Adrenal gland (tissue), 5 donors: ENCODE measurements around the gene CELSR2.

Experiments used
- POLR2A ChIP-seq, 2 donors: fragments of 450-650 bp; IDR thresholded peaks; one replicate each; pipeline ENCODE4 v1.6.1; 2017; ENCODE audit warnings: antibody characterized with exemption in 2 of 2, mild to moderate bottlenecking in 2 of 2, moderate library complexity in 1 of 2
- TF ChIP-seq, protein P1 (sequence below), 6 experiments: fragments of 450-650 bp in 4 of 6; fragments of 200-600 bp in 2 of 6; sonication (generic) in 1 of 6; IDR thresholded peaks; 1 replicate in 5 of 6; 2 replicates in 1 of 6; pipeline versions ENCODE4 v1.5.1 to v1.8.0; 2016 to 2021; ENCODE audit warnings: antibody characterized with exemption in 6 of 6, mild to moderate bottlenecking in 2 of 6, moderate library complexity in 1 of 6
- donor health status: DM: no; HTN: no; CAD: no.

DNA sequence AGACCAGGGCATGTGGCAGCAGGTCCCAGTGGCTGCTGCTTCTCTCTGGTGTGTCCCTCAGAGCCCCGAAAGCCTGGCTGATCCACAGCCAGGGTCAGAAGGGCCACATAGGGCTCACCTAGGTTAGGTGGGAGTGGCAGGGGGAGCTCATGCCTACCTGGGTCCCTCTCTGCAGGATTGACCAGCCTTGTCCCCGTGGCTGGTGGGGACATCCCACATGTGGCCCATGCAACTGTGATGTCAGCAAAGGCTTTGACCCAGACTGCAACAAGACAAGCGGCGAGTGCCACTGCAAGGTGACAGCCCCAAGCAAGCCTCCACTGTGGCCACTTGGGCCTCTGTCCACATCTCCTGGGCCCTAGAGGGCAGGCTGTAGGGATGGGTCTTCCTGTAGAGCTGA is 15.7 kb downstream of the CELSR2 start:
- TF ChIP-seq, protein P1, sequence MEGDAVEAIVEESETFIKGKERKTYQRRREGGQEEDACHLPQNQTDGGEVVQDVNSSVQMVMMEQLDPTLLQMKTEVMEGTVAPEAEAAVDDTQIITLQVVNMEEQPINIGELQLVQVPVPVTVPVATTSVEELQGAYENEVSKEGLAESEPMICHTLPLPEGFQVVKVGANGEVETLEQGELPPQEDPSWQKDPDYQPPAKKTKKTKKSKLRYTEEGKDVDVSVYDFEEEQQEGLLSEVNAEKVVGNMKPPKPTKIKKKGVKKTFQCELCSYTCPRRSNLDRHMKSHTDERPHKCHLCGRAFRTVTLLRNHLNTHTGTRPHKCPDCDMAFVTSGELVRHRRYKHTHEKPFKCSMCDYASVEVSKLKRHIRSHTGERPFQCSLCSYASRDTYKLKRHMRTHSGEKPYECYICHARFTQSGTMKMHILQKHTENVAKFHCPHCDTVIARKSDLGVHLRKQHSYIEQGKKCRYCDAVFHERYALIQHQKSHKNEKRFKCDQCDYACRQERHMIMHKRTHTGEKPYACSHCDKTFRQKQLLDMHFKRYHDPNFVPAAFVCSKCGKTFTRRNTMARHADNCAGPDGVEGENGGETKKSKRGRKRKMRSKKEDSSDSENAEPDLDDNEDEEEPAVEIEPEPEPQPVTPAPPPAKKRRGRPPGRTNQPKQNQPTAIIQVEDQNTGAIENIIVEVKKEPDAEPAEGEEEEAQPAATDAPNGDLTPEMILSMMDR (IDR thresholded peaks at IDR 0.05): no peak
- TF ChIP-seq POLR2A (IDR thresholded peaks at IDR 0.05): no peak
